BLaER1 (cell line): Measurements from ENCODE around the gene TAS1R3.
"Not testable (repeated sequence)": the region's sequence is repeated elsewhere in the genome, so short reads cannot be mapped to it uniquely, and the experiment has no call there.

ENCODE experiments used
- H3K27ac ChIP-seq: shearing (Covaris generic); formaldehyde crosslinking; 2 replicates; pipeline ENCODE4 v1.8.1; 2022
- H3K27me3 ChIP-seq: shearing (Covaris generic); formaldehyde crosslinking; 2 replicates; pipeline ENCODE4 v1.8.1; 2022
- H3K36me3 ChIP-seq: shearing (Covaris generic); formaldehyde crosslinking; 2 replicates; pipeline ENCODE4 v1.8.1; 2022
- H3K4me1 ChIP-seq: shearing (Covaris generic); formaldehyde crosslinking; 2 replicates; pipeline ENCODE4 v1.8.1; 2022
- H3K4me2 ChIP-seq: shearing (Covaris generic); formaldehyde crosslinking; 2 replicates; pipeline ENCODE4 v1.8.1; 2022
- H3K4me3 ChIP-seq: shearing (Covaris generic); formaldehyde crosslinking; 2 replicates; pipeline ENCODE4 v1.8.1; 2022
- H3K9ac ChIP-seq: shearing (Covaris generic); formaldehyde crosslinking; 2 replicates; pipeline ENCODE4 v1.8.1; 2022
- H3K9me3 ChIP-seq: shearing (Covaris generic); formaldehyde crosslinking; 2 replicates; pipeline ENCODE4 v1.8.1; 2022
- H4K20me1 ChIP-seq: shearing (Covaris generic); formaldehyde crosslinking; 2 replicates; pipeline ENCODE4 v1.8.1; 2022
- Cebpa-rat ChIP-seq: shearing (Covaris generic); IDR thresholded peaks from 2 replicates; pipeline ENCODE4 v1.8.1; 2022

Gene TAS1R3

DNA sequence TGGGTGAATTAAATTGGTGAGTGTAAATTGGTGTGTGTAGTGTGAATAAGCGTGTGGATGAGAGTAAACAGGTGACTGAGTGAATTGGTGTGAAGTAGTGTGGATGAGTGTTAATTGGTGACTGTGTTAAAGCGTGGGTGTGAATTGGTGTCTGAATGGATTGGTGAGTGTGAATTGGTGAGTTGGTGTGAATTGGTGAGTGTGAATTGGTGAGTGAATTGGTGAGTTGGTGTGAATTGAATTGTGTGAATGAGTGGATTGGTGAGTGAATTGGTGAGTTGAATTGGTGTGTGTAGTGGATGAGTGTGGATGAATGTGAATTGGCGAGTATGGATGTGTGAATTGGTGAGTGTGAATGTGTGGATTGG lies 35.6 kb downstream of the TAS1R3 start:
- TF ChIP-seq Cebpa-rat, result no peak

DNA sequence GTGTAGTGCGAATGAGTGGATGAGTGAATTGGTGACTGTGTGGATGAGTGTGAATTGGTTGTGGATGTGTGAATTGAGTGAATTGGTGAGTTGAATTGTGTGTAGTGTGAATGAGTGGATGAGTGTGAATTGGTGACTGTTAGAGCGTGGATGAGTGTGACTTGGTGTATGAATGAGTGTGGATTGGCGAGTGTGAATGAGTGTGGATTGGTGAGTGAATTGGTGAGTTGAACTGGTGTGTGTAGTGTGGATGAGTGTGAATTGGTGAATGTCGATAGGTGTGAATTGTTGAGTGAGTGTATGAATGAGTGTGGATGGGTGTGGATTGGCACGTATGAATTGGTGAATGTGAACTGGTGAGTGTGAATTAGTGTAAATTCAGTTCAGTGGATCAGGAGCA lies 36.2 kb downstream of the TAS1R3 start:
- H3K27me3 ChIP-seq, result no peaks in the 10 kb centered on the region
- peaks cover 33% of the 10 kb centered on the region for H3K4me1 ChIP-seq
- H4K20me1 ChIP-seq, result peaks cover 19% of the 10 kb centered on the region
- H3K36me3 ChIP-seq, result peaks cover 2% of the 10 kb centered on the region; the same call in 1 of the 2 replicates
- no peak overlapping the region for H3K9ac ChIP-seq
- no peak overlapping the region for H3K4me3 ChIP-seq
- H3K9me3 ChIP-seq, result peaks cover 19% of the 10 kb centered on the region
- H3K27ac ChIP-seq, result no peak overlapping the region
- no peak for TF ChIP-seq Cebpa-rat
- no peak overlapping the region for H3K4me2 ChIP-seq

More for the DNA sequence above, 35.6 kb downstream of the TAS1R3 start:
- Histone ChIP-seq H3K36me3 (no peaks in the 10 kb centered on the region), H3K27me3 (no peaks in the 10 kb centered on the region), H3K27ac (no peak overlapping the region), H3K9me3 (peaks cover 19% of the 10 kb centered on the region), H3K9ac (no peak overlapping the region), H3K4me3 (no peak overlapping the region), H3K4me2 (no peak overlapping the region), H3K4me1 (peaks cover 26% of the 10 kb centered on the region), H4K20me1 (peaks cover 13% of the 10 kb centered on the region)

DNA sequence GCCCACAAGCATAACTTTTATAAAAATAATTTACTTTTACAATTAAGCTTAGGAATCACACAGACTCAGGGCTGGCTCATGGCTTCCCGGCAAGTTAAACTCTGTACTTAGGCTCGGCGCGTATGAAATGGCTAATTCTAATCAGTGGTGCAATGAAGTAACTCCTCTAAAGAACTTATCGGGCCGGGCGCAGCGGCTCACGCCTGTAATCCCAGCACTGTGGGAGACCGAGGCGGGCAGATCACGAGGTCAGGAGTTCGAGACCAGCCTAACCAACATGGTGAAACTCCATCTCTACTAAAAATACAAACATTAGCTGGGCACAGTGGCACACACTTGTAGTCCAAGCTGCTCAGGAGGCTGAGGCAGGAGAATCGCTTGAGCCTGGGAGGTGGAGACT lies 39.0 kb downstream of the TAS1R3 start:
- peaks cover 55% of the 10 kb centered on the region for H3K4me1 ChIP-seq
- peak overlapping the region; percentile 75; the same call in 1 of the 2 replicates for H3K27ac ChIP-seq
- H3K4me3 ChIP-seq, H3K9ac ChIP-seq, H3K27me3 ChIP-seq: not testable (repeated sequence)
- H3K36me3 ChIP-seq, result peaks cover 21% of the 10 kb centered on the region
- peak overlapping the region; percentile 100 for H3K4me2 ChIP-seq
- H3K9me3 ChIP-seq, result peaks cover 19% of the 10 kb centered on the region
- peaks cover 44% of the 10 kb centered on the region for H4K20me1 ChIP-seq

DNA sequence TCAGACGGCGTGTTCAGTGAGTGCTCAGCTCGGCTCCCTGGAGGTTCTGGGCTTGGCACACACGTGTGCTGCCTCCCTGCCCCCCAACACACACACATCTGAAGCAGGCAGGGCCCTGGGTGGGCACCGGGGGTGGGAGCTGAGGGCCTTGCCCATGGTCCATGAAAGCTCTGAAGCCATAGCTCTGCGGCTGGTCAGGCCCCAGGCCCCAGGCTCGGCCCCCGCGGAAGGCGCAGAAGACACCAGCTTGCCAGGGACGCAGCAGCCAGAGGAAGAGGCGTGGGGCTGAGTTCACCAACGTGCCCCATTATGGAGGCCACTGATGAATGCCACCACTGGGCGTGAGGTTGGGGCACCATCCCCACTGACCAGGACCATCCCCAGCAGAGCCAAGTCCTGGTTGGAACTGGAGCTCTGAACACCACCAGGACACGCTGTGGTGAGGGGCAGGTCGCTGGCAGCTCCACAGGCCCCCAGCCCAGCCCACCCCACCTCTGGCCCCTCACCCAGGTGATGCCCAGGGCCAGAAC lies 39.8 kb downstream of the TAS1R3 start:
- peak overlapping the region; percentile 100 for H3K4me2 ChIP-seq
- peak overlapping the region; percentile 54; the same call in 1 of the 2 replicates for H3K9ac ChIP-seq
- H3K4me3 ChIP-seq, result peak overlapping the region; percentile 58
- peaks cover 21% of the 10 kb centered on the region for H3K36me3 ChIP-seq
- peaks cover 16% of the 10 kb centered on the region for H3K9me3 ChIP-seq
- H3K27me3 ChIP-seq, result no peaks in the 10 kb centered on the region
- H4K20me1 ChIP-seq, result peaks cover 44% of the 10 kb centered on the region
- peak overlapping the region; percentile 75 for H3K27ac ChIP-seq
- TF ChIP-seq Cebpa-rat, result no peak
- peaks cover 57% of the 10 kb centered on the region for H3K4me1 ChIP-seq

DNA sequence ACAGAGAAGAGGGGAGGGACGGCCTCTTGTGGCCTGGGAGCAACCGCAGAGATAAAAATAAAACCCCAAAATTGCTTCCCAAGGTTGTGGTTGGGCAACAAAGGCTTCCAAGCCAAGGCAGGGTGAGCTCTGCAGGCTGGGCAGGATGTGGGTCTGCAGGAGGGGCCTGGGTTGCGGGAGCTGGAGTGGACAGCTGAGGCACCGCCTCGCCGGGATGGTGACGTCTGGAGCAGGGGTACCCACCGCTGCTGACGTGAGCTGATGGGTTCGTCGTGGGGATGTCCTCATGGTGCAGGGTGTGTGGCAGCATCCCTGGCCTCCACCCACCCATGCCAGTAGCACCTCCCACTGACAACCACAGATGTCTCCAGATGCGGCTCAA lies 40.3 kb downstream of the TAS1R3 start:
- H3K4me3 ChIP-seq, result peak overlapping the region; percentile 58
- peak overlapping the region; percentile 75 for H3K27ac ChIP-seq
- peak overlapping the region; percentile 54; the same call in 1 of the 2 replicates for H3K9ac ChIP-seq
- H3K9me3 ChIP-seq, result peaks cover 10% of the 10 kb centered on the region
- peaks cover 44% of the 10 kb centered on the region for H4K20me1 ChIP-seq
- H3K4me2 ChIP-seq, result peak overlapping the region; percentile 100
- peak; percentile 58; the same call in 1 of the 2 replicates for TF ChIP-seq Cebpa-rat
- no peaks in the 10 kb centered on the region for H3K27me3 ChIP-seq
- H3K4me1 ChIP-seq, result peaks cover 62% of the 10 kb centered on the region
- peaks cover 25% of the 10 kb centered on the region for H3K36me3 ChIP-seq

DNA sequence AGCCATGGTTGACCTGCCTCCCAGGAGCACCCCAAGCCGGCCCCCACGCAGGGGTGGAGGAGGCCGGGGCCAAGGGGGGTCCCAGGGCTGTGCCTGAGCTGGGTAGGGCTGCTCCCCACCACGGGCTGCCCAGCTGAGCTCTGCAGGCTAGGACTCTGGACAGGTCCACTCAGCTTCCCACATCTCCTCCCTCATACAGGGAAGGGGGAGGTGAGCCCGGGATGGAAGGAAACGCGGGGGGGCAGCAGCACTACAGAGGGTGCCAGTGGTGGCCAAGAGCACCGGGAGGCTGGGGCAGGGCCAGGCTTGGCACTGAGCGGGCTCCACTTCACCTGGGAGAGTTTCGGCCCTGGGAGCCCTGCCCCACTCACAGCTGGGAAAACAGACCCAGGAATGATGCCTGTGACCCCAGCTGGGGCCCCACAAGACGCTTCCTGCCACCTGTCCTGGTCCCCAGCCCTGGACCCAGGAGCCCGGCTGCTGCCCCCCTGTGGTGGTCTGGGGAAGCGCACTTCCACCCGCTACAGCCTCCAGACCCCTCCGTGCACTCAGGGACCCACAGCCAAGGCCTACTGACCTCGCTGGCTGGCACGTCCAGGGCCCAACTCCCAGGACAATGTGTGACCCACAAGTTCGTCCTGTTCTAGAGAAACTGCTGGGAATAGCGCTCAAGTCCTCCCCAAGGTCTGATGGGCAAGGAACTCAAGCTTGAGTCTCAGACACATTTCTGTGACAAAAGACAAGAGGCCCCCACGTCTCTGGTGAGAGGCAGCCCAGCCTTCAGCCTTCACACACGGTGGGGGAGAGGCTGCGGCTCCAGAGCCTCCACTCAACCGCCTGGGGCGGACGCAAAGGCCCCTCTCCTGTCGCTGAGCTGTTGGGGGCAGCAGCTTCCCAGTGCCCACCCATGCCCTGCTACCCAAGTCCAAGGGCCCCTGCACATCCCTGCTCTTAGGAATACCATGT lies 40.9 kb downstream of the TAS1R3 start:
- Histone ChIP-seq H3K9me3 (peaks cover 4% of the 10 kb centered on the region; the same call in 1 of the 2 replicates), H3K4me1 (peaks cover 62% of the 10 kb centered on the region), H3K27me3 (no peaks in the 10 kb centered on the region), H3K36me3 (peaks cover 30% of the 10 kb centered on the region), H3K4me3 (peak overlapping the region; percentile 58), H3K9ac (peak overlapping the region; percentile 54), H3K27ac (peak overlapping the region; percentile 75), H3K4me2 (peak overlapping the region; percentile 100), H4K20me1 (peaks cover 44% of the 10 kb centered on the region)
- no peak for TF ChIP-seq Cebpa-rat

DNA sequence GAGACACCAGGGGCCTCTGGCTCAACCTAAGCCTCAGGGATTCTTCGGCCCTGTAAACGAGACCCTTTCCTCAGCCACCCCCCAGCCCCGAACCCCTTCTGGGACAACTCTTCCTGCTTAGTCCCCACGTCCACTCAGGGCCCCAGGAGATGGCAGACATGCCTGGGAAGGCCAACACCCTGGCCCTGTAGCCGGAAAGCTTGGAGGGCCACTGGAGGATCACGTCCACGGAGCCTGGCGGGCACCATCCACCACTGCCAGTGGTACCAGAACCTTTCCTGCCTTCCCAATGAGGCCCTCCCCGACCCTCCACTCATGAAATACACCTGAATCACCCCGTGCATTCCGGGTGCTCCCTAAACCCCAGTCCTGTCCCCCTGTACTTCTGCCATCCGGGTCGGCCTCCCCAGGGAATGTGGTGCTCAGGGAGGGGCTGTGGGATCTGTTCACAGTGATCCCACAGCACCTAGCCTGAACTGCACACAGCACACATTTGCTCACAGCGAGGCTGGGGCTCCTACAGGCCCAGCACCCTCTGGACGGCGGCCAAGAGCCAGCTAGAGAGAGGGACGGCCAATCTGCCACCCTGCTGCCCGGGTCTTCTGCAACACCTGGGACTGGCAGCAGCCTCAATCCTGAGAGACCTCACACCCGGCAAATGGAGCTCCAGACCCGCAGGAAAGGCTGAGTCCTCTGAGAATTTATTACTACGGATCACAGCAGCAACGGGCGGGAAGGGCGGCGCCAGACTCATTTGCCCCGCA lies 42.2 kb downstream of the TAS1R3 start:
- H3K4me1 ChIP-seq, result peaks cover 62% of the 10 kb centered on the region
- H3K27me3 ChIP-seq, result no peaks in the 10 kb centered on the region
- TF ChIP-seq Cebpa-rat, result no peak
- peak overlapping the region; percentile 98 for H3K9ac ChIP-seq
- H3K9me3 ChIP-seq, result no peaks in the 10 kb centered on the region
- H3K27ac ChIP-seq, result 0 out of 2 replicates have a peak overlapping the region, but pooled peaks have one; percentile 99
- H3K4me2 ChIP-seq, result peak overlapping the region; percentile 100
- peaks cover 30% of the 10 kb centered on the region for H3K36me3 ChIP-seq
- H4K20me1 ChIP-seq, result peaks cover 44% of the 10 kb centered on the region
- peak overlapping the region; percentile 100 for H3K4me3 ChIP-seq

DNA sequence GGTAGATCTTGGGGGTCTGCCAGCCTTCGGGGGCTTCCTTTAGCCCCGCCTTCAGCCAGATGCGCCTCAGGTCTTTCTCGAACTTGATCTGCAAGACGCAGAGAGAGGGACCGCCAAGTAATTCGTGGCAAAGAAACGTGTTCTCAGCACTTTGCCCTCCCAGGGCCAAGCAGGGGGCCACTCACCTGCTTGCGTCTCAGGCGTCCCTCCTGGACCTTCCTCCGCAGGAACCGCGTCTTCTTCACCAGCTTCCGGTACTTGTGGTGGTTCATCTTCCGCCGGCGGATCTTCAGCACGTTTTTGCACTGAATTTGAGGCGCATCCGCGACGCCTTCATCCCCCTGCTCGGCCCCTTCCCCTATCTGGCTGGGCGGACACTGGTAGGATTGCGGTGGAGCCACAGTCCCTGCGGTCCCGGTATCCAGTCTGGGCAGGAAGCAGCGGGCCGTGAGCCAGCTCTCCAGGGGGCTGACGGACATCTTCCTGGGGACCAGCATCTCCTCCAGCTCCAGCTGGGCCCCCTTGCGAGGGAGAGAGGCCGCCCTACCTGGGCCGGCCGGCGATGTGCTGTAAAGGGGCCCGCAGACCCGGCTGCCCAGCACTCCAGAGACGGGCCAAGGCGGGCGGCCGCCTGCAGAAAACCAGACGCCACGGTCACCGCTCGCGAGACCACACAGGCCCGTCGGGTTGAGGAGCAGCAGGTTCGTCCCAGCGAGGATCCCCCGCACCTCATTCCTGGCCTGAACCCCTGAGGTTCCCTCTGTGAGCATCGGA lies 42.9 kb downstream of the TAS1R3 start:
- no peak for TF ChIP-seq Cebpa-rat
- Histone ChIP-seq H3K27ac (peak overlapping the region; percentile 99), H3K4me1 (peaks cover 62% of the 10 kb centered on the region), H3K4me3 (peak overlapping the region; percentile 100), H3K27me3 (no peaks in the 10 kb centered on the region), H4K20me1 (peaks cover 44% of the 10 kb centered on the region), H3K4me2 (peak overlapping the region; percentile 100), H3K9me3 (no peaks in the 10 kb centered on the region), H3K9ac (peak overlapping the region; percentile 98), H3K36me3 (peaks cover 31% of the 10 kb centered on the region)

DNA sequence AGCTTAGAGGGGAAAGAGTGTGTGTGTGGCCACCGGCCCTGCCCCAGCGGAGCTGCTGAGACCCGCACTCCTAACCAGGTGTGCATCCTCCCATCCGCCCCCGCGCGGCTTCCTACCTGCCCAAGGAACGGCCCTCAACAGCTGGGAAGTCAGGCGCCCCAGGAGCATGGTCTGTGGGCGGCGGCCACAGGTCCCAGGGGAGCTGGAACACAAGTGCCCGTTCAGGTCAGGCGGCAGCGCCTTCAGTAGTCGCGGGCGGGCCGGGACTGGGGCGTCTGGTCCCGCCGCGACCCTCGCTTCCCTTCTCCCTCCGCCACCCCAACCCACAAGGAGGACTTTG lies 43.5 kb downstream of the TAS1R3 start:
- Histone ChIP-seq H3K4me2 (peak overlapping the region; percentile 100), H3K9ac (peak overlapping the region; percentile 98), H3K4me3 (peak overlapping the region; percentile 100), H4K20me1 (peaks cover 44% of the 10 kb centered on the region), H3K4me1 (peaks cover 57% of the 10 kb centered on the region), H3K27me3 (no peaks in the 10 kb centered on the region), H3K27ac (peak overlapping the region; percentile 99), H3K9me3 (no peaks in the 10 kb centered on the region), H3K36me3 (peaks cover 35% of the 10 kb centered on the region)
- TF ChIP-seq Cebpa-rat, result no peak
